Psoas muscle (tissue), 8 donors: ENCODE data around the gene CDHR2. TPM values are rescaled to one million over a fixed set of nuclear protein-coding genes. Genes with fewer than 3 reads are reported as not detected.
A peak's percentile ranks its signal among the peaks of the same experiment; 100 is the strongest.

ENCODE experiments used
- ATAC-seq, 4 donors: fragments of 200-7000 bp; cut with Tn5 transposase; one replicate each; pipeline ENCODE4 v1.9.1; 2020; ENCODE audit warnings: moderate library complexity in 3 of 4, mild to moderate bottlenecking in 2 of 4
- DNase-seq, 2 donors: peaks; one replicate each; pipeline ENCODE4 v3.0.0-alpha.2; 2020
- H3K27ac ChIP-seq: fragments of 200-600 bp; one replicate; pipeline ENCODE4 v1.8.0; 2022
- H3K27me3 ChIP-seq, 3 donors: fragments of 200-600 bp in 1 of 3; one replicate each; pipeline versions ENCODE4 v1.6.1 to v1.8.0; 2013 to 2022; ENCODE audit warnings: low read length in 2 of 3, mild to moderate bottlenecking in 2 of 3, moderate library complexity in 1 of 3; ENCODE audit not compliant: insufficient read depth in 3 of 3
- H3K36me3 ChIP-seq, 2 donors: fragments of 200-600 bp in 1 of 2; one replicate each; pipeline versions ENCODE4 v1.6.1 to v1.8.0; 2013 to 2022; ENCODE audit warnings: low read depth in 1 of 2, mild to moderate bottlenecking in 1 of 2, moderate library complexity in 1 of 2; ENCODE audit not compliant: insufficient read depth in 1 of 2
- H3K4me1 ChIP-seq: fragments of 200-600 bp; one replicate; pipeline ENCODE4 v1.8.0; 2022
- H3K4me3 ChIP-seq: fragments of 200-600 bp; one replicate; pipeline ENCODE4 v1.8.0; 2022; ENCODE audit warnings: mild to moderate bottlenecking
- H3K9me3 ChIP-seq: fragments of 200-600 bp; one replicate; pipeline ENCODE4 v1.8.0; 2022
- CTCF ChIP-seq: fragments of 200-600 bp; IDR thresholded peaks from one replicate; pipeline ENCODE4 v1.8.0; 2022; ENCODE audit warnings: antibody characterized with exemption
- WGBS, 3 donors: extraction: QIAGEN DNeasy Blood & Tissue Kit; methylation state at CpG; one replicate each; pipeline versions ENCODE4 v1.1.6 to v1.1.7; 2013; 5-methylcytosine and 5-hydroxymethylcytosine counted together
- intact Hi-C, 2 donors: fragments of 100-400 bp; cut with DNase I; formaldehyde crosslinking; loops; one replicate each; pipeline versions ENCODE4 v1.11.0 to v1.14.2; 2022
- polyA plus RNA-seq, 3 donors: library from polyadenylated mRNA; stranded (reverse); fragments of 200-250 nt; gene quantifications; one replicate each; pipeline ENCODE4 v1.2.3, GENCODE V29; 2013
- total RNA-seq, 4 donors: library from RNA; stranded (reverse); fragmentation: NEBNext Ultra II Directional in 2 of 4; extraction: Animal tissue kit (Norgen Biotek cat#: 25700) in 2 of 4; gene quantifications; one replicate each; pipeline versions ENCODE4 v1.2.1 to v1.2.4, GENCODE V29; 2021 to 2023
- donor health status: healthy with polysubstance abuse.
- donor health status: DM: no; HTN: no; CAD: no; lungs with moderate emphysema.
- donor health status: Bipolar disorder and iron deficiency.
- donor health status: healthy.
- donor health status: DM: yes; HTN: yes; CAD: no.
- donor health status: DM: no; HTN: no; CAD: no.
- donor health status: DM: no; HTN: no; CAD: no.
- donor health status: DM: yes; HTN: yes; CAD: no.

The CDHR2 gene
- total and polyA plus RNA-seq, 7 donors, result 0.03 to 0.30 (median 0.14) TPM; not detected in 3

- Histone ChIP-seq H3K9me3 (no peaks in the 10 kb centered on the region), H3K27ac (no peak overlapping the region), H3K4me1 (peaks cover 21% of the 10 kb centered on the region), H3K4me3 (no peak overlapping the region), H3K36me3 (no peaks in the 10 kb centered on the region), H3K27me3 (peaks cover 0 to 67% (median 15%) of the 10 kb centered on the region in 3 donors)
- no peak for TF ChIP-seq CTCF
- intact Hi-C loops, result no loop called here
- DNase-seq (no peak), ATAC-seq (no peak)
- WGBS, 3 donors, result 60 to 68% (median 62%) methylated on average over 7 of the region's 7 CpGs
These were observed 67.4 kb downstream of the CDHR2 start for GRCh38 chr5:176616511-176616910.

GRCh38 chr5:176618783-176619182 is 69.6 kb downstream of the CDHR2 start:
- ATAC-seq (no peak), DNase-seq (no peak)
- intact Hi-C loops, result no loop called here

GRCh38 chr5:176619203-176619568 is 70.0 kb downstream of the CDHR2 start:
- Histone ChIP-seq H3K4me3 (peak overlapping the region; percentile 40), H3K9me3 (no peaks in the 10 kb centered on the region), H3K27me3 (peaks cover 0 to 54% (median 15%) of the 10 kb centered on the region in 3 donors), H3K36me3 (no peaks in the 10 kb centered on the region), H3K27ac (no peak overlapping the region), H3K4me1 (peaks cover 24% of the 10 kb centered on the region)
- WGBS, 3 donors, result 2 to 5% (median 3%) methylated on average over 23 to 31 of the region's 31 CpGs
- ATAC-seq, result peak; percentile 78 to 92 (median 89)
- peak; percentile 75 to 89 for DNase-seq
- peak; percentile 14 for TF ChIP-seq CTCF
- intact Hi-C loops, result no loop called here

More at GRCh38 chr5:176618783-176619182, 69.6 kb downstream of the CDHR2 start:
- WGBS, 3 donors, result 22 to 30% (median 27%) methylated on average over 19 of the region's 19 CpGs
- no peak overlapping the region for H3K4me3 ChIP-seq
- no peak overlapping the region for H3K27ac ChIP-seq
- H3K27me3 ChIP-seq, result peaks cover 0 to 54% (median 15%) of the 10 kb centered on the region in 3 donors
- peaks cover 24% of the 10 kb centered on the region for H3K4me1 ChIP-seq
- no peaks in the 10 kb centered on the region for H3K9me3 ChIP-seq
- no peaks in the 10 kb centered on the region for H3K36me3 ChIP-seq
- TF ChIP-seq CTCF, result no peak

- no peak for TF ChIP-seq CTCF
- WGBS, 3 donors, result 8 to 11% (median 8%) methylated on average over 52 to 59 of the region's 59 CpGs
- peaks cover 0 to 52% (median 14%) of the 10 kb centered on the region in 3 donors for H3K27me3 ChIP-seq
- DNase-seq, result no peak
- H3K9me3 ChIP-seq, result no peaks in the 10 kb centered on the region
- H3K4me1 ChIP-seq, result peaks cover 24% of the 10 kb centered on the region
- H3K4me3 ChIP-seq, result peak overlapping the region; percentile 40
- ATAC-seq, result peak in 1 of 4 donors; percentile 18
- H3K36me3 ChIP-seq, result no peaks in the 10 kb centered on the region
- H3K27ac ChIP-seq, result no peak overlapping the region
- intact Hi-C loops, result no loop called here
These were observed 70.6 kb downstream of the CDHR2 start for GRCh38 chr5:176619569-176620332.
